Mesothelial cell of epicardium (in vitro differentiated cells): ENCODE data around the gene TMEM94. TPM values are rescaled to one million over a fixed set of nuclear protein-coding genes. Genes with fewer than 3 reads are reported as not detected.

ENCODE experiments used
- DNase-seq, 2 experiments: peaks; one replicate each; pipeline ENCODE4 v3.0.0; 2021; ENCODE audit warnings: low spot score in 2 of 2; ENCODE audit not compliant: unreplicated experiment in 2 of 2
- H3K27ac Mint-ChIP-seq: 2 replicates; pipeline ENCODE4 v1.8.0; 2021; ENCODE audit warnings: mixed read lengths
- H3K27me3 Mint-ChIP-seq: 2 replicates; pipeline ENCODE4 v1.8.0; 2021; ENCODE audit warnings: low read depth, mixed read lengths
- H3K36me3 Mint-ChIP-seq: 2 replicates; pipeline ENCODE4 v1.8.0; 2021; ENCODE audit warnings: mixed read lengths
- H3K4me1 Mint-ChIP-seq: 2 replicates; pipeline ENCODE4 v1.8.0; 2021; ENCODE audit warnings: mixed read lengths
- H3K4me3 Mint-ChIP-seq: 2 replicates; pipeline ENCODE4 v1.8.0; 2021; ENCODE audit warnings: mild to moderate bottlenecking, moderate library complexity, mixed read lengths
- H3K9me3 Mint-ChIP-seq: 2 replicates; pipeline ENCODE4 v1.8.0; 2021; ENCODE audit warnings: mixed read lengths
- total RNA-seq: library from RNA; stranded (reverse); gene quantifications from 3 replicates; pipeline ENCODE4 v1.2.1, GENCODE V29; 2021
- TF ChIP-seq, protein P1 (sequence below): fragments of 200-600 bp; sonication (generic); IDR thresholded peaks from one replicate; pipeline ENCODE4 v1.5.0; 2021; ENCODE audit warnings: antibody characterized with exemption; ENCODE audit not compliant: unreplicated experiment

Gene TMEM94
- total RNA-seq, 1 donor from 2014 or later, result 126 TPM

DNA sequence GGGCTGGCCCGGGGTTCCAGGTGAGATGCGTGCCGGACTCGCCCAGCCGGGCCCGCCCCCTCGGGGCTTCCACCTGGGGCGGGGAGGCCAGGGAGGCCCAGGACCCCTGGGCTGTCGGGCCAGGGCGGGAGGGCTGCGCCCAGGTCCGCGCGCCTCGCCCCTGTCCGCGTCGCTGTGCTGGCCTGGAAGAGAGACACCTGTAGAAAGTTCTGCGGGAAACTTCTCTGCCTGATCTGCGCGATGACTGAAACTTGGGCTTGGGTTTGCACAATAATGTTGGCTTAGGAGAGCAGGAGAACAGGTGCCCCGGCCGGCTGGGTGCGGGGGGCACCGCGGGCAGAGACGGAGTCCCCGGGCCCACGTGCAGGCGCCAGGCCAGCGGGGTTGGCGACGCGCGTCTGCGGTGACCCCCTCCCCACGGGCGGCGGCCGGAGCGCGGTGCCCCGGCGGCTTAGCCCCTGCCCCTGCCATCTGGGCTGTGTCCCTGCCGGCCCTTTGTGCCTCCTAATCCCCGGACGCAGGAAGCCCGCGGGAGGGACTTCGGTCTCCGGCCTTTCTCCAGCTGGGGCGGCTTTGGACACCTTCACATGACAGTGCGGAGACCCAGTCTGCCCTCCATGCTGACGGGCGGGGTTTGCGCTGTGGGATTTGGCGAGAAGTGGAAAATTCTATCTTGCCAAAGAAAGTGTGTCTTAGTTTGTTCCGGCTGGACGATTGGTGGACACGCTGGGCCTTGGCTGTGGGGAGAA is 69.5 kb downstream of the TMEM94 start:
- Mint-ChIP-seq H3K4me1 (peaks cover 9% of the 10 kb centered on the region), H3K27ac (peak overlapping the region; percentile 56), H3K4me3 (peak overlapping the region; percentile 65), H3K9me3 (no peaks in the 10 kb centered on the region), H3K27me3 (peaks cover 12% of the 10 kb centered on the region), H3K36me3 (peaks cover 9% of the 10 kb centered on the region)
- TF ChIP-seq, protein P1, sequence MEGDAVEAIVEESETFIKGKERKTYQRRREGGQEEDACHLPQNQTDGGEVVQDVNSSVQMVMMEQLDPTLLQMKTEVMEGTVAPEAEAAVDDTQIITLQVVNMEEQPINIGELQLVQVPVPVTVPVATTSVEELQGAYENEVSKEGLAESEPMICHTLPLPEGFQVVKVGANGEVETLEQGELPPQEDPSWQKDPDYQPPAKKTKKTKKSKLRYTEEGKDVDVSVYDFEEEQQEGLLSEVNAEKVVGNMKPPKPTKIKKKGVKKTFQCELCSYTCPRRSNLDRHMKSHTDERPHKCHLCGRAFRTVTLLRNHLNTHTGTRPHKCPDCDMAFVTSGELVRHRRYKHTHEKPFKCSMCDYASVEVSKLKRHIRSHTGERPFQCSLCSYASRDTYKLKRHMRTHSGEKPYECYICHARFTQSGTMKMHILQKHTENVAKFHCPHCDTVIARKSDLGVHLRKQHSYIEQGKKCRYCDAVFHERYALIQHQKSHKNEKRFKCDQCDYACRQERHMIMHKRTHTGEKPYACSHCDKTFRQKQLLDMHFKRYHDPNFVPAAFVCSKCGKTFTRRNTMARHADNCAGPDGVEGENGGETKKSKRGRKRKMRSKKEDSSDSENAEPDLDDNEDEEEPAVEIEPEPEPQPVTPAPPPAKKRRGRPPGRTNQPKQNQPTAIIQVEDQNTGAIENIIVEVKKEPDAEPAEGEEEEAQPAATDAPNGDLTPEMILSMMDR, result no peak
- DNase-seq, result no peak

DNA sequence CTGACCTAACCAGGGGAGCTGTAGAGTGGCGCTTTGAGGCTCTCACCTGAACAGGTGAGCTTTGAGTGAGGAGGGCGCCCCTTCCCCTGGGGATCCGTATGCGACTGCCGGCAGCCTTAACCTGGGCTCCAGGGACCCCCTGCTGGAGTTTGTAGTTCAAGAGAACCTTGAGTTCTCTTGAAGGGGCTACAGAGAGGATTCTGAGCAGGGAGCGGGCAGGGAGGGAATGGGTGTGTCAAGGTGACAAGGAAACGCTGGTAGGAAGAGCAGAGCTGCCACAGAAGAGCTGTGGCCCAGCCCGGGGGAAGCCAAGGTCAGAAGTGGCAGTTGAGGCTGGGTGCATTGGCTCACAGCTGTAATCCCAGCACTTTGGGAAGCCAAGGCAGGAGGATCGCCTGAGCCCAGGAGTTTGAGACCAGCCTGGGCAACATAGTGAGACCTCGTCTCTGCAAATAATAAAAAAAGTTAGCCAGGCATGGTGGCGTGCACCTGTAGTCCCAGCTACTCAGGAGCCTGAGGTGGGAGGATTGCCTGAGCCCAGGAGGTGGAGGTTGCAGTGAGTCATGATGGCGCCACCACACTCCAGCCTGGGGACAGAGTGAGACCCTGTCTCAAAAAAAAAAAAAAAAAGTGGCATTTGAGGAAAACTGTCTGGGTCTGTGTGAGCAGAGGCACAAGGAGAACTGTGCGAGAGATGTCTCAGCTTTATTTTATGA is 70.3 kb downstream of the TMEM94 start:
- Mint-ChIP-seq H3K27ac (peak overlapping the region; percentile 17), H3K36me3 (peaks cover 9% of the 10 kb centered on the region), H3K4me3 (peak overlapping the region; percentile 65), H3K4me1 (peaks cover 9% of the 10 kb centered on the region), H3K27me3 (peaks cover 12% of the 10 kb centered on the region), H3K9me3 (no peaks in the 10 kb centered on the region)
- DNase-seq, result no peak
- TF ChIP-seq, protein P1, result no peak

DNA sequence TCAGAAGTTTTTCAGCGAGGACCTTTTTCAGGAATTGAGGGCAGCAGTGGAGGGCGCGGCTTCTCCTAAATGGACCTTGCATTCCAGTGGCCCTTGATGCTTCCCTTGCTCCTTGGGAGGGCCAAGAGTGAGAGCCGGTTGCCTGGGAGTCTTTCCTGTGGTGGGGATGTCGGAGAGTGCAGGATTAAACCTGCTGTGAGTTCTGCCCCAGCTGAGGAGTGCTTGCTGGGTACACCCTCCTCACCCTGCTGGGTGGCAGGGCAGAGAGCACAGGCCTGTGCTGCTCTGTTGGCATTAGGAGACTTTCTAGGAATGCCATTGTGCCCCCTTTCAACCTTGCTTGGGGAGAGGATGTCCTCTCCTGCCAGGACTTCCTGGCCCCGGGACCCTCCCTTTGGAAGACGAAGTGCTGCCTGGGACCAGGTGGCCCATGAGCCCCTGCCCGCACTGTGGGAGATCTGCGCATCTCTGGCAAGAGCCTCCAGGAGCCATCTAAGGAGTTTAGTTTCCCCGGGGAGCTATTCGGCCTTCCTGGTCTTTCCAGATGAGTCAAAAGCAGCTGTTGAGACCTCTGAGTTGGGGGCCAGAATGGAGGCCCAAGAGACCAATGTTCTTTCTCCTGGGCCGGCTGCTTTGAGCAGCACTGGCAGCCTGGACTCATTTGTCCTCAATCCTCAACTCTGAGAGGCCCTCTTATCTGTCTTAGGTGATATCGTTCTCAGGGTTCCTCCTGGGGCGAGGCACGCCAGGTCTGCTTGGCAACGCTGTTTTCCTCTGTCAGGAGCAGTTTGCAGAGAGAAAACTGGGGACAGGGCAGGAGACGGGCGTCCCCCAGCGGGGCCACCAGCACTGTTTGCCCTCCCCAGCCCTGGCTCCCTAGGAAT is 74.6 kb downstream of the TMEM94 start:
- Mint-ChIP-seq H3K36me3 (peaks cover 2% of the 10 kb centered on the region), H3K4me3 (no peak overlapping the region), H3K27me3 (peaks cover 11% of the 10 kb centered on the region), H3K4me1 (peaks cover 8% of the 10 kb centered on the region), H3K27ac (peak overlapping the region; percentile 76), H3K9me3 (no peaks in the 10 kb centered on the region)
- TF ChIP-seq, protein P1, result no peak
- DNase-seq, result no peak

DNA sequence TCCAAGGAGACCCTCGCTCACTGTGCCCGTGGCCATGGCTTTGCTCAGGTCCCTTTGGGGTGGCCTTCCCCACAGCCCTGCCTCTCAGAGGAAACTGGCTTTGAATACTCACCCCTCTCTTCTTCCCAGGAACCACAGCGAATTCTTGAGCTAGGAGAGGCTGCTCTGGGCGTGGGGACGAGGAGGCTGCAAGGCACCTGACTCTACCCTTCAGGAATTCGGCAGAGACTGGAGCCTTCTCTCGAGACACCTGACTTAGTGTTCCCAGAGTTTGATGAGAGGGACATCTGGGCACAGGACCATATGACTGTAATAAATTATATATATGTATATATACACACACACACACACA is 75.3 kb downstream of the TMEM94 start:
- Mint-ChIP-seq H3K27ac (peak overlapping the region; percentile 76), H3K9me3 (no peaks in the 10 kb centered on the region), H3K36me3 (peaks cover 2% of the 10 kb centered on the region), H3K4me3 (no peak overlapping the region), H3K4me1 (peaks cover 2% of the 10 kb centered on the region), H3K27me3 (peaks cover 5% of the 10 kb centered on the region)
- TF ChIP-seq, protein P1, result no peak
- no peak for DNase-seq

DNA sequence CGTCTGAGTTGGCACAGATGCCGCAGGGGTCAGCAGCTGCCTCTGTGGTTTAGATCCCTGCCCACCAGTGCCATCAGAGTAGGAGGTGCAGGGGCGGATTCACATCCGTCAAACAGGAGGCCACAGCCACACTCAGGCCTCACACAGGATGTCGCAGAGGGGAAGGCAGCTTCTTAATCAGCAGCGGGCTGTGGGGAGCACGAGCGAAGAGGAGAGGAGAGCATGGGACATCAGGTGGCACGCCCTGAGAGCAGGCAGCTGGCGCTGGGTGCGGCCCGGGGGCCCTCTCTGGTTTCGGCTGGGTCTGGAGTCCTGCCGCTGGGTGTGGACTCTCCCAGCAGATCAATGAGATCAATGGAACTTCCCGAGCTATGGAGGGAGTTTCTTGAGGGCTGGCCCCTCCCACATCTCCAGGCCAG is 78.7 kb downstream of the TMEM94 start:
- Mint-ChIP-seq H3K27me3 (no peaks in the 10 kb centered on the region), H3K9me3 (no peaks in the 10 kb centered on the region), H3K4me3 (no peak overlapping the region), H3K36me3 (peaks cover 2% of the 10 kb centered on the region), H3K4me1 (peaks cover 4% of the 10 kb centered on the region), H3K27ac (no peak overlapping the region)
- TF ChIP-seq, protein P1, result no peak
- DNase-seq, result no peak
